Loucy (cell line): Measurements from ENCODE around the gene PPIE.
"Not testable (repeated sequence)": the region's sequence is repeated elsewhere in the genome, so short reads cannot be mapped to it uniquely, and the experiment has no call there.

Source experiments
- H2AFZ ChIP-seq: fragments of 200-600 bp; sonication (generic); 2 replicates; pipeline ENCODE4 v1.6.0; 2016; ENCODE audit warnings: antibody characterized with exemption, mild to moderate bottlenecking, low read length, moderate library complexity
- H3F3A ChIP-seq: fragments of 200-600 bp; 2 replicates; pipeline ENCODE4 v1.6.0; 2016; ENCODE audit warnings: antibody characterized with exemption, low read depth, mild to moderate bottlenecking
- H3K27me3 ChIP-seq: fragments of 200-600 bp; sonication (generic); 2 replicates; pipeline ENCODE4 v1.6.1; 2014; ENCODE audit warnings: low read length, mild to moderate bottlenecking; ENCODE audit not compliant: insufficient read depth, poor library complexity, severe bottlenecking
- H3K36me3 ChIP-seq: fragments of 200-600 bp; sonication (generic); 2 replicates; pipeline ENCODE4 v1.6.1; 2016; ENCODE audit warnings: low read length; ENCODE audit not compliant: insufficient read depth
- H3K4me1 ChIP-seq: fragments of 200-600 bp; sonication (generic); 2 replicates; pipeline ENCODE4 v1.5.1; 2014; ENCODE audit warnings: low read length, mild to moderate bottlenecking; ENCODE audit not compliant: insufficient read depth, poor library complexity, severe bottlenecking
- H3K4me2 ChIP-seq: fragments of 200-600 bp; sonication (generic); 2 replicates; pipeline ENCODE4 v1.6.0; 2014; ENCODE audit warnings: antibody characterized with exemption, low read length, low read depth, mild to moderate bottlenecking; ENCODE audit not compliant: poor library complexity, severe bottlenecking
- H3K4me3 ChIP-seq: fragments of 200-600 bp; sonication (generic); 2 replicates; pipeline ENCODE4 v1.5.1; 2014; ENCODE audit warnings: low read length, mild to moderate bottlenecking, mixed read lengths; ENCODE audit not compliant: poor library complexity, severe bottlenecking
- H3K79me2 ChIP-seq: fragments of 200-600 bp; sonication (generic); 2 replicates; pipeline ENCODE4 v1.6.1; 2014; ENCODE audit warnings: low read length; ENCODE audit not compliant: insufficient read depth
- H3K9ac ChIP-seq: fragments of 200-600 bp; sonication (generic); 2 replicates; pipeline ENCODE4 v1.6.0; 2014; ENCODE audit warnings: mild to moderate bottlenecking, low read depth, low read length, moderate library complexity; ENCODE audit not compliant: poor library complexity, severe bottlenecking
- H3K9me2 ChIP-seq: fragments of 200-600 bp; sonication (generic); replicated peaks from 2 replicates; pipeline ENCODE4 v1.6.1; 2016; ENCODE audit warnings: low read depth, low read length, mixed read lengths
- H3K9me3 ChIP-seq: fragments of 200-600 bp; sonication (generic); 2 replicates; pipeline ENCODE4 v1.6.1; 2014; ENCODE audit warnings: mild to moderate bottlenecking, antibody characterized with exemption, low read length, low read depth; ENCODE audit not compliant: insufficient read depth
- H4K20me1 ChIP-seq: fragments of 200-600 bp; sonication (generic); 2 replicates; pipeline ENCODE4 v1.6.0; 2014; ENCODE audit warnings: antibody characterized with exemption, low read length, mild to moderate bottlenecking; ENCODE audit not compliant: insufficient read depth, poor library complexity, severe bottlenecking
- CTCF ChIP-seq: fragments of 200-600 bp; sonication (generic); conservative IDR thresholded peaks from 2 replicates; pipeline ENCODE4 v1.5.1; 2014; ENCODE audit warnings: mild to moderate bottlenecking, antibody characterized with exemption, low read length
- EZH2phosphoT487 ChIP-seq: fragments of 200-600 bp; IDR thresholded peaks from 2 replicates; pipeline ENCODE4 v1.6.1; 2018; ENCODE audit warnings: antibody characterized with exemption, mild to moderate bottlenecking, moderate library complexity, borderline replicate concordance

Gene PPIE

GRCh38 chr1:39776886-39777285 lies 38.2 kb downstream of the PPIE start:
- Histone ChIP-seq H3K4me1 (peaks cover 6% of the 10 kb centered on the region), H3K9ac (no peak overlapping the region), H3K27me3 (no peaks in the 10 kb centered on the region), H3K4me3 (no peak overlapping the region), H3K9me2 (no peaks in the 10 kb centered on the region), H3K9me3 (no peaks in the 10 kb centered on the region), H3K79me2 (no peaks in the 10 kb centered on the region), H3F3A (no peaks in the 10 kb centered on the region), H2AFZ (no peak overlapping the region), H3K4me2 (no peak overlapping the region), H3K36me3 (no peaks in the 10 kb centered on the region), H4K20me1 (no peaks in the 10 kb centered on the region)
- TF ChIP-seq CTCF (no peak), EZH2phosphoT487 (no peak)

GRCh38 chr1:39777306-39777705 lies 38.6 kb downstream of the PPIE start:
- Histone ChIP-seq H3K9ac (no peak overlapping the region), H3K9me2 (no peaks in the 10 kb centered on the region), H3K9me3 (no peaks in the 10 kb centered on the region), H3K27me3 (no peaks in the 10 kb centered on the region), H3K4me2 (no peak overlapping the region), H4K20me1 (no peaks in the 10 kb centered on the region), H3K79me2 (no peaks in the 10 kb centered on the region), H2AFZ (no peak overlapping the region), H3K36me3 (no peaks in the 10 kb centered on the region), H3K4me3 (no peak overlapping the region), H3K4me1 (peaks cover 6% of the 10 kb centered on the region), H3F3A (no peaks in the 10 kb centered on the region)
- no peak for TF ChIP-seq CTCF

- H4K20me1 ChIP-seq, H3K4me1 ChIP-seq, H3K4me3 ChIP-seq, H3K9me2 ChIP-seq, H3K9me3 ChIP-seq, H2AFZ ChIP-seq, H3K36me3 ChIP-seq, H3K27me3 ChIP-seq, H3K4me2 ChIP-seq, H3K9ac ChIP-seq, H3F3A ChIP-seq, H3K79me2 ChIP-seq: not testable (repeated sequence)
Measured at GRCh38 chr1:39777896-39778295, 39.2 kb downstream of the PPIE start.

- H3K9me2 ChIP-seq, H2AFZ ChIP-seq, H3K4me1 ChIP-seq: not testable (repeated sequence)
Measured at GRCh38 chr1:39778463-39779099, 39.9 kb downstream of the PPIE start.

More at GRCh38 chr1:39778463-39779099, 39.9 kb downstream of the PPIE start:
- not testable (repeated sequence) for H3K9me3 ChIP-seq, H3F3A ChIP-seq, H3K9ac ChIP-seq, H3K4me2 ChIP-seq, H3K27me3 ChIP-seq, H3K4me3 ChIP-seq, H3K36me3 ChIP-seq, H3K79me2 ChIP-seq, H4K20me1 ChIP-seq
